Islet precursor cell (in vitro differentiated cells): ENCODE results near the gene KRTAP10-4.
"Not testable (repeated sequence)": the region's sequence is repeated elsewhere in the genome, so short reads cannot be mapped to it uniquely, and the experiment has no call there.

Experiments
- DNase-seq: peaks from one replicate; pipeline ENCODE4 v3.0.0-alpha.2; 2018

The KRTAP10-4 gene

GRCh38 chr21:44601596-44602462, 28.3 kb downstream of the KRTAP10-4 start:
- DNase-seq = no peak

- DNase-seq = no peak
These were observed 28.9 kb downstream of the KRTAP10-4 start for GRCh38 chr21:44602463-44602850.

- no peak for DNase-seq
These were observed 29.8 kb downstream of the KRTAP10-4 start for GRCh38 chr21:44603109-44603875.

- DNase-seq = no peak
These were observed 30.4 kb downstream of the KRTAP10-4 start for GRCh38 chr21:44603911-44604310.

GRCh38 chr21:44606495-44606894, 33.0 kb downstream of the KRTAP10-4 start:
- no peak for DNase-seq

- no peak for DNase-seq
These were observed 35.7 kb downstream of the KRTAP10-4 start for GRCh38 chr21:44609193-44609592.

GRCh38 chr21:44610157-44610843, 36.8 kb downstream of the KRTAP10-4 start:
- not testable (repeated sequence) for DNase-seq

- DNase-seq = no peak
These were observed 38.0 kb downstream of the KRTAP10-4 start for GRCh38 chr21:44611551-44611950.

- no peak for DNase-seq
These were observed 38.5 kb downstream of the KRTAP10-4 start, which contains the start of gene KRTAP10-8 for GRCh38 chr21:44612029-44612486. KRTAP10-8 (plus strand) TSS chr21:44612079; CDS start chr21:44612101, 22 bp downstream.

- no peak for DNase-seq
These were observed 39.2 kb downstream of the KRTAP10-4 start for GRCh38 chr21:44612669-44613229.

- DNase-seq = no peak
These were observed 40.0 kb downstream of the KRTAP10-4 start for GRCh38 chr21:44613386-44614155.

- no peak for DNase-seq
These were observed 40.7 kb downstream of the KRTAP10-4 start for GRCh38 chr21:44614161-44614631.

GRCh38 chr21:44614961-44615391, 41.4 kb downstream of the KRTAP10-4 start:
- DNase-seq = no peak

- DNase-seq = no peak
These were observed 41.9 kb downstream of the KRTAP10-4 start for GRCh38 chr21:44615466-44615865.

GRCh38 chr21:44615911-44616590, 42.5 kb downstream of the KRTAP10-4 start:
- no peak for DNase-seq

GRCh38 chr21:44616591-44616926, 43.0 kb downstream of the KRTAP10-4 start:
- no peak for DNase-seq

GRCh38 chr21:44617071-44617501, 43.6 kb downstream of the KRTAP10-4 start:
- no peak for DNase-seq

- DNase-seq = no peak
These were observed 45.0 kb downstream of the KRTAP10-4 start for GRCh38 chr21:44618504-44618903.

GRCh38 chr21:44618909-44619308, 45.4 kb downstream of the KRTAP10-4 start:
- DNase-seq = no peak

GRCh38 chr21:44619886-44620285, 46.4 kb downstream of the KRTAP10-4 start:
- DNase-seq = no peak

- no peak for DNase-seq
These were observed 50.0 kb downstream of the KRTAP10-4 start for GRCh38 chr21:44623575-44623974.
